ENCODE results near the gene AGRN. TPM values are rescaled to one million over a fixed set of nuclear protein-coding genes. Genes with fewer than 3 reads are reported as not detected.
"Not testable (repeated sequence)": the region's sequence is repeated elsewhere in the genome, so short reads cannot be mapped to it uniquely, and the experiment has no call there.

Gene AGRN
- total RNA-seq, 4 donors from 2014 or later = 10.9 to 35.7 (median 20.6) TPM

DNA sequence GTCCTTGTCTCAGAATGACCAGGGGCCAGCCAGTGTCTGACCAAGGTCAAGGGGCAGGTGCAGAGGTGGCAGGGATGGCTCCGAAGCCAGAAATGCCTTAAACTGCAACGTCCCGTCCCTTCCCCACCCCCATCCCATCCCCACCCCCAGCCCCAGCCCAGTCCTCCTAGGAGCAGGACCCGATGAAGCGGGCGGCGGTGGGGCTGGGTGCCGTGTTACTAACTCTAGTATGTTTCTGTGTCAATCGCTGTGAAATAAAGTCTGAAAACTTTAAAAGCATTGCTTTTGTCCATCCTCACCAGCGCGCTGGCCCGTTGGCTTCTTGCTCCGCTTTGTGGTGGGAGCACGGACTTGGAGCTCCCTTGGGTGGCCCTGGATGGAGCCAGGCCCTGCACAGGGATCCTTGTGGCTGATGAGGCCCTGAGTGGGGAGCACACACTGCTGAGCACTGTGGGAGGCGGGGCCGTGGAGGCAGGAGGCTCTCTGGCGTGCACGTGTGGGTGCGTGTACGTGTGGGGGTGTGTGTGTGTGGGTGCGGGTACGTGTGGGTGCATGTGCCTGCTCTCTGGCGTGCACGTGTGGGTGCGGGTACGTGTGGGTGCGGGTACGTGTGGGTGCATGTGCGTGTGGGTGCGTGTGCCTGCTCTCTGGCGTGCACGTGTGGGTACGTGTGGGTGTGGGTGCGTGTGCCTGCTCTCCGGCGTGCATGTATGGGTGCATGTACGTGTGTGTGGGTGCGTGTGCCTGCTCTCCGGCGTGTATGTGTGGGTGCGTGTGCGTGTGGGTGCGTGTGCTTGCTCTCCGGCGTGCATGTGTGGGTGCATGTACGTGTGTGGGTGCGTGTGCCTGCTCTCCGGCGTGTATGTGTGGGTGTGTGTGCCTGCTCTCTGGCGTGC lies 36.2 kb downstream of the AGRN start:
- Histone ChIP-seq H3K4me1 (peaks cover 0 to 31% (median 11%) of the 10 kb centered on the region in 4 donors), H3K4me3 (no peak overlapping the region), H3K27me3 (peaks cover 0 to 45% of the 10 kb centered on the region in 2 donors), H3K36me3 (peaks cover 0 to 48% (median 0%) of the 10 kb centered on the region in 3 donors), H3K9me3 (no peaks in the 10 kb centered on the region), H3K27ac (no peak overlapping the region)
- 70 to 82% methylated on average over 38 to 41 of the region's 50 CpGs for WGBS, 2 donors
- TF ChIP-seq, protein P1, sequence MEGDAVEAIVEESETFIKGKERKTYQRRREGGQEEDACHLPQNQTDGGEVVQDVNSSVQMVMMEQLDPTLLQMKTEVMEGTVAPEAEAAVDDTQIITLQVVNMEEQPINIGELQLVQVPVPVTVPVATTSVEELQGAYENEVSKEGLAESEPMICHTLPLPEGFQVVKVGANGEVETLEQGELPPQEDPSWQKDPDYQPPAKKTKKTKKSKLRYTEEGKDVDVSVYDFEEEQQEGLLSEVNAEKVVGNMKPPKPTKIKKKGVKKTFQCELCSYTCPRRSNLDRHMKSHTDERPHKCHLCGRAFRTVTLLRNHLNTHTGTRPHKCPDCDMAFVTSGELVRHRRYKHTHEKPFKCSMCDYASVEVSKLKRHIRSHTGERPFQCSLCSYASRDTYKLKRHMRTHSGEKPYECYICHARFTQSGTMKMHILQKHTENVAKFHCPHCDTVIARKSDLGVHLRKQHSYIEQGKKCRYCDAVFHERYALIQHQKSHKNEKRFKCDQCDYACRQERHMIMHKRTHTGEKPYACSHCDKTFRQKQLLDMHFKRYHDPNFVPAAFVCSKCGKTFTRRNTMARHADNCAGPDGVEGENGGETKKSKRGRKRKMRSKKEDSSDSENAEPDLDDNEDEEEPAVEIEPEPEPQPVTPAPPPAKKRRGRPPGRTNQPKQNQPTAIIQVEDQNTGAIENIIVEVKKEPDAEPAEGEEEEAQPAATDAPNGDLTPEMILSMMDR (IDR thresholded peaks at IDR 0.05) = no peak
- TF ChIP-seq POLR2A (IDR thresholded peaks at IDR 0.05) (no peak), EP300 (IDR thresholded peaks at IDR 0.05) (no peak)
- DNase-seq (ENCODE audit: low spot score in 2 of 2) = no peak

GRCh38 chr1:1057769-1058087 lies 37.8 kb downstream of the AGRN start:
- not testable (repeated sequence) for H3K9me3 ChIP-seq; DNase-seq (ENCODE audit: low spot score in 2 of 2); H3K27ac ChIP-seq; H3K4me3 ChIP-seq
- WGBS, 2 donors = 40 to 52% methylated on average over 15 of the region's 15 CpGs
- Histone ChIP-seq H3K4me1 (peaks cover 0 to 44% (median 11%) of the 10 kb centered on the region in 4 donors), H3K36me3 (peaks cover 0 to 32% (median 0%) of the 10 kb centered on the region in 3 donors), H3K27me3 (peaks cover 0 to 61% of the 10 kb centered on the region in 2 donors)

- H3K4me1 ChIP-seq = peaks cover 0 to 48% (median 11%) of the 10 kb centered on the region in 4 donors
- 8 to 16% methylated on average over 24 of the region's 24 CpGs for WGBS, 2 donors
- peak overlapping the region in 2 of 4 donors; percentile 46 to 55 for H3K4me3 ChIP-seq
- TF ChIP-seq POLR2A (IDR thresholded peaks at IDR 0.05) (no peak), EP300 (IDR thresholded peaks at IDR 0.05) (no peak)
- TF ChIP-seq, protein P1 (IDR thresholded peaks at IDR 0.05) = no peak
- no peak for DNase-seq (ENCODE audit: low spot score in 2 of 2)
- no peaks in the 10 kb centered on the region for H3K9me3 ChIP-seq
- peaks cover 0 to 67% of the 10 kb centered on the region in 2 donors for H3K27me3 ChIP-seq
- peak overlapping the region in 1 of 4 donors; percentile 10 for H3K27ac ChIP-seq
- peaks cover 0 to 26% (median 0%) of the 10 kb centered on the region in 3 donors for H3K36me3 ChIP-seq
These were observed 38.4 kb downstream of the AGRN start for GRCh38 chr1:1058088-1058905.

DNA sequence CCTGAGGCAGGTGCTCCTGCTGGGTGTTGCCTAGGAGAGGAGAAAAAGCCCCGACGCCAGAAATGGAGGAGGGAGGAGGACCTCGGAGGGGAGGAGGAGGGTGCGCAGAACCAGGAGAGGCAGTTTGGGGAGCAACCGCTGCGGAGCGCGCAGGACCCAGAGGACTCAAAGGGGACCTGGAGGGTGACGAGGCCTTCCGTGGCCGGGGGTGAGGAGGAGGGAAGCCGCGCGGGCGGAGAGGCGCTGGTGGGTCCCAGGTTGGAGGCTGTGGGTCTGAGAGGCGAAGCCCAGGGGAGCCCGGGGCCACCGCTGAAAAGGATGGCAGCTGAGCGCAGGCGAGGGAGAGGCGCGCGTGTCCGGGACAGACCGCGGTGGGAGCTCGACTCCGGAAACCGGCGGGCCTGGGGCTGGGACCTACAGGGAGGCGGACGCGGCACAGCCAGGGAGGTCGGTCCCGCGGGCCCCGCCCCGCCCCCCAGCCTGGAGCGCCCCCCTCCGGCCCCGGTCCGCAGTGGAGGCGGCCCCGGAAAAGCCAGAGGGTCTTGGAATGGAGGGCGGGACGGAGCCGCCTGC lies 39.1 kb downstream of the AGRN start:
- H3K27me3 ChIP-seq = peaks cover 0 to 74% of the 10 kb centered on the region in 2 donors
- DNase-seq (ENCODE audit: low spot score in 2 of 2) = no peak
- TF ChIP-seq, protein P1 (IDR thresholded peaks at IDR 0.05) = peak in 1 of 5 experiments; percentile 9
- TF ChIP-seq POLR2A (IDR thresholded peaks at IDR 0.05) = no peak
- no peak for TF ChIP-seq EP300 (IDR thresholded peaks at IDR 0.05)

More for the DNA sequence above, 39.1 kb downstream of the AGRN start:
- H3K9me3 ChIP-seq = no peaks in the 10 kb centered on the region
- H3K36me3 ChIP-seq = peaks cover 0 to 19% (median 0%) of the 10 kb centered on the region in 3 donors
- peak overlapping the region; percentile 24 to 55 (median 44) for H3K4me3 ChIP-seq
- peaks cover 0 to 53% (median 15%) of the 10 kb centered on the region in 4 donors for H3K4me1 ChIP-seq
- H3K27ac ChIP-seq = peak overlapping the region in 1 of 4 donors; percentile 10
- 1 to 2% methylated on average over 42 to 44 of the region's 48 CpGs for WGBS, 2 donors
